ENCODE measurements around the gene KCNQ1. TPM values are rescaled to one million over a fixed set of nuclear protein-coding genes. Genes with fewer than 3 reads are reported as not detected.

KCNQ1 gene
- polyA plus RNA-seq, 1 experiment: not detected

DNA sequence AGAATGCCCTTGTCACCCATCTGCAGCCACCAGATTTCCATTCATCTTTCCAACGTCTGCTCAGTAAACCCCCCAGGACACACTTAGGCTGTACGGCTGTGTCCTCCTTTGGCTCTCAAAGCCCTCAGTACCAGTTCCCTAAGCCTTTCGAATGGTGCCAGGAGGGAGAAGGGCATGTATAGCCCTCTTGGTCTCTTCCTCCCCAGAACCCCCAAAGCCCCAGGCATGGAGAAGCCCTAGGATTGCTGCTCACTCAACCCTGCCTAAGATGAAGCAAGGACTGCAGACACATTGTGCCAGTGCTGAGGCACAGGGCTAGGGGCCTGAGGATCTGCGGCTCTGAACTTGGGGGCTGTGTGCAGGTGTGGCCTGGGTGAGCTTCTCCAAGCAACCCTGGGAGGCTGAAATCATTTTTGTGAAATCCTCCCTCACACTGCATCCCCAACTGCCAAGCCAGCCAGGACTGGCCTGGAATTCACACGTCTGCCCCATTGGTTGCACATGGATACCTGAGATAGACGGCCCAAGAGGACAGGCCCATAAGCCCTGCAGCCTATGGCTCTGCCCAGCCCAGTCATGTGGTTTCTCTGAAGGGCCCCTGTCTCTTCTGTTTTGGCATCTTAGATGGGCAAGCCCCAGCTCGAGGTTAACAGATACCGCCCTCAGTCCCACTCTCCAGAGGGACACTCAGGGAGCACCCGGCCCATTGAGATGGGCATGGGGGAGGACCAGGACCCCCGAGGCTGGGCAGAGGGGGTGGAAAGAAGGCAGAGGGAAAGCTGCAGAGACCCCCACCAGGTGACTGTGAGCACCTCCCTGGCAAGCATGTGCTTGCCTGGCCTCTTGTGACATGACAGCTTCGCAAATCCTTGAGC, 221.0 kb downstream of the KCNQ1 start:
- H3K27ac ChIP-seq (ENCODE audit: low read depth, low read length): no peak overlapping the region
- TF ChIP-seq, protein P1, sequence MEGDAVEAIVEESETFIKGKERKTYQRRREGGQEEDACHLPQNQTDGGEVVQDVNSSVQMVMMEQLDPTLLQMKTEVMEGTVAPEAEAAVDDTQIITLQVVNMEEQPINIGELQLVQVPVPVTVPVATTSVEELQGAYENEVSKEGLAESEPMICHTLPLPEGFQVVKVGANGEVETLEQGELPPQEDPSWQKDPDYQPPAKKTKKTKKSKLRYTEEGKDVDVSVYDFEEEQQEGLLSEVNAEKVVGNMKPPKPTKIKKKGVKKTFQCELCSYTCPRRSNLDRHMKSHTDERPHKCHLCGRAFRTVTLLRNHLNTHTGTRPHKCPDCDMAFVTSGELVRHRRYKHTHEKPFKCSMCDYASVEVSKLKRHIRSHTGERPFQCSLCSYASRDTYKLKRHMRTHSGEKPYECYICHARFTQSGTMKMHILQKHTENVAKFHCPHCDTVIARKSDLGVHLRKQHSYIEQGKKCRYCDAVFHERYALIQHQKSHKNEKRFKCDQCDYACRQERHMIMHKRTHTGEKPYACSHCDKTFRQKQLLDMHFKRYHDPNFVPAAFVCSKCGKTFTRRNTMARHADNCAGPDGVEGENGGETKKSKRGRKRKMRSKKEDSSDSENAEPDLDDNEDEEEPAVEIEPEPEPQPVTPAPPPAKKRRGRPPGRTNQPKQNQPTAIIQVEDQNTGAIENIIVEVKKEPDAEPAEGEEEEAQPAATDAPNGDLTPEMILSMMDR (IDR thresholded peaks at IDR 0.05; ENCODE audit: low read depth, low read length): no peak
- peaks cover 12% of the 10 kb centered on the region for H3K27me3 ChIP-seq (ENCODE audit: control insufficient read depth, insufficient read depth, low read length)
- H3K4me3 ChIP-seq (ENCODE audit: low read depth, low read length): no peak overlapping the region
- H3K9me3 ChIP-seq (ENCODE audit: control insufficient read depth, insufficient read depth, low read length): peaks cover 49% of the 10 kb centered on the region
- no peak for DNase-seq (ENCODE audit: low read depth, low spot score)
- ChIA-PET CTCF (no interaction called here), POLR2A (no interaction called here)

DNA sequence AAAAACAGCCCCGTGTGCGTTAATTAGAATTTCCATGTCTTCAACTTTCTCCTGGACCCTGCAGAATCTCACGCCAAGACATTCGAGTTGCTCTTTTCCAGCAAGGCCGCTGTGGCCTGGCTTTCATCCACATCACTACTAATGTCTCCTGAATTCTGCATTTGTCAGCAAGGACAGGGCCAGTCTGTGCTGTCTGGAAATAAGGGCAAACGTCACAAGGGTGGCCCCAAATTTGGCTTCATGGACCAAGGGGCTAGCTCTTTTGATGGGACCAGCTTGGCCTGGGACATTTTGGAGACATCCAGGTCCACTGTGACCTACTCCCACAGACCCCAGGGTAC, 221.6 kb downstream of the KCNQ1 start:
- CTCF ChIA-PET: no interaction called here
- POLR2A ChIA-PET: no interaction called here
- H3K27me3 ChIP-seq (ENCODE audit: control insufficient read depth, insufficient read depth, low read length): peaks cover 13% of the 10 kb centered on the region
- TF ChIP-seq, protein P1 (IDR thresholded peaks at IDR 0.05; ENCODE audit: low read depth, low read length): no peak
- no peak for DNase-seq (ENCODE audit: low read depth, low spot score)
- no peak overlapping the region for H3K27ac ChIP-seq (ENCODE audit: low read depth, low read length)
- no peak overlapping the region for H3K4me3 ChIP-seq (ENCODE audit: low read depth, low read length)
- peaks cover 43% of the 10 kb centered on the region for H3K9me3 ChIP-seq (ENCODE audit: control insufficient read depth, insufficient read depth, low read length)

DNA sequence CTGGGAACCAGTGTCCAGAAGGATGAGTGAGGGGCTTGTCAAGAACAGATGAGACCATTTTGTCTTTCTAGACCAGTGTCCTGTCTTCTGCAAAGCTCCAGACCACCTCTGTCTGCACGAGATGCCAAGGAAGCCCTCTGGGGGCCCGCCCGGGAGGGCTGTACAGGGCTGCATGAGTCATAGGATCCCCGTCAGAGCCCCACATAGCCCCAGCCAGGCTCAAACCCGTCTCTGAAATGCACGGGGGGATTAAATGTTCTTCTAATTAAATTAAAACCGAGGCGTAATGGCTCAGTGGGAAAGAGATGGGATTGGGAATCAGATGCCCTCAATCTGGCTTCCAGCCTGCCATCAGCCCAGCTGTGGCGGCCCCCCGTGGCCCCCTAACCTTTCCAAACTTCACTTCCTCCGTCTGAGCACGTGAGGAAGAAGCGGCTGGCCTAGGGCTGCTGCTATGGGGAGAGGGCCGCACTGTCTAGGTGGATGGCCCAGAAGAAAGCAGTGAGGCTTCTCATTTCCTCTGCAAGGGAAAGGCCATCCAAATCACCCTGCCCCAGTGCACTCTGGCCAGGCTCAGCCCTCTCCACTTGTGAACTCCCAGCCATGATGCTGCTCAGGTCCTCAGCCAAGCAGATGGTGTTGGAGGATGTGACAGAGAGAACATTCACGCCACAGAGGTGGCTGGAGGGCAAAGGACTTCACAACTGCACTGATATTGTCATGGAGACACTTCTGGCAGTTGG, 222.2 kb downstream of the KCNQ1 start:
- CTCF ChIA-PET: no interaction called here
- POLR2A ChIA-PET: no interaction called here
- no peak overlapping the region for H3K27ac ChIP-seq (ENCODE audit: low read depth, low read length)
- TF ChIP-seq, protein P1 (IDR thresholded peaks at IDR 0.05; ENCODE audit: low read depth, low read length): no peak
- no peak for DNase-seq (ENCODE audit: low read depth, low spot score)
- peaks cover 12% of the 10 kb centered on the region for H3K27me3 ChIP-seq (ENCODE audit: control insufficient read depth, insufficient read depth, low read length)
- H3K9me3 ChIP-seq (ENCODE audit: control insufficient read depth, insufficient read depth, low read length): peaks cover 36% of the 10 kb centered on the region
- H3K4me3 ChIP-seq (ENCODE audit: low read depth, low read length): no peak overlapping the region

DNA sequence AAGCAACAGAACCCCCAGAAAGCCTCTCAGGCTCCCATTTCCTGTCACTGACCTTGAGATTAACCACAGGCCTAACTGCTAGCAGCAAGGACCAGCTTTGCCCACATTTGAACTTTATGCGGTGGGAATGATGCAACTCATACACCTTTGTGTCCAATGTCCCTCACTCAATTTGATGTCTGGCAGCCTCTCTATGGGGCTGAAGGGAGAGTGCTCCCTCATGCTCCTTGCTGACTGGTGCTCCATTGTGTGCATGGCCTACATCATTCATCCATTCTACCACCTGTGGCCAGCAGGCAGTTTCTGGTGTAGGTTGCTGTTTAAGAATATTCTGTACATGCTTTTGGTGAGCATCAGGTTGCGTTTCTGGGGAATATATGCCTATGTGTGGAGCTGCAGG, 223.1 kb downstream of the KCNQ1 start:
- Histone ChIP-seq H3K9me3 (ENCODE audit: control insufficient read depth, insufficient read depth, low read length) (peaks cover 28% of the 10 kb centered on the region), H3K4me3 (ENCODE audit: low read depth, low read length) (no peak overlapping the region), H3K27me3 (ENCODE audit: control insufficient read depth, insufficient read depth, low read length) (peaks cover 12% of the 10 kb centered on the region), H3K27ac (ENCODE audit: low read depth, low read length) (no peak overlapping the region)
- POLR2A ChIA-PET: no interaction called here
- CTCF ChIA-PET: no interaction called here
- no peak for DNase-seq (ENCODE audit: low read depth, low spot score)
- TF ChIP-seq, protein P1 (IDR thresholded peaks at IDR 0.05; ENCODE audit: low read depth, low read length): no peak

DNA sequence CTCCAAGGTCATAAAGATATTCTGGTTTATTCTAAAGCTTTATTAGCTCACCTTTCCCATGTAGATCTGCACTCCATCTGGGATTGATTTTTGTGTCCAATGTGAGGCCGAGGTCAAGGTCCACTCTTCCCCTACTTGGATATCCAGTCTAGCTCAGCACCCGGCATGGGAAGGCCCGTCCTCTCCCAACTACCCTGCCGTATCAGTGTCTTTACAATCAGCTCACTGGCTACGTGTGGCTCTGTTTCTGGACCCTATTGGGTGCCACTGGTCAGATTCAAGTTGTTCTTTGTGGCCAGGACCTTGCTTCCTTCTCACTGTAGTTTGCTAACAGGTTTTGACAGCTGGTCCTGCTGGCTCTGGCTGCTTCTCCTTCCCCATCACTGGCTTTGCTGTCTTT, 224.1 kb downstream of the KCNQ1 start:
- ChIA-PET CTCF (no interaction called here), POLR2A (interaction anchor here (0.6 kb wide), 1 partner anchor 40 kb away, joined by 4 read pairs; no protein-coding TSS in a partner anchor)
- H3K27me3 ChIP-seq (ENCODE audit: control insufficient read depth, insufficient read depth, low read length): peaks cover 10% of the 10 kb centered on the region
- no peak overlapping the region for H3K27ac ChIP-seq (ENCODE audit: low read depth, low read length)
- H3K9me3 ChIP-seq (ENCODE audit: control insufficient read depth, insufficient read depth, low read length): peaks cover 18% of the 10 kb centered on the region
- TF ChIP-seq, protein P1 (IDR thresholded peaks at IDR 0.05; ENCODE audit: low read depth, low read length): no peak
- no peak overlapping the region for H3K4me3 ChIP-seq (ENCODE audit: low read depth, low read length)
- DNase-seq (ENCODE audit: low read depth, low spot score): no peak

All from AG04450 (cell line).